Liver (tissue), 9 donors: ENCODE data around the gene KIRREL3. TPM values are rescaled to one million over a fixed set of nuclear protein-coding genes. Genes with fewer than 3 reads are reported as not detected.

ENCODE experiments used
- DNase-seq: peaks from one replicate; pipeline ENCODE4 v3.0.0-alpha.2; 2017; ENCODE audit warnings: low spot score
- H3K27ac ChIP-seq, 2 donors: one replicate each; pipeline ENCODE4 v1.7.0; 2013; ENCODE audit warnings: inconsistent platforms in 2 of 2, low read length in 2 of 2, control low read depth in 1 of 2, low read depth in 1 of 2, mild to moderate bottlenecking in 1 of 2
- H3K27me3 ChIP-seq, 4 donors: one replicate each; pipeline versions ENCODE4 v1.6.1 to v1.7.0; 2013; ENCODE audit warnings: low read length in 3 of 4, inconsistent platforms in 1 of 4, mild to moderate bottlenecking in 1 of 4, moderate library complexity in 1 of 4; ENCODE audit not compliant: control insufficient read depth in 4 of 4, insufficient read depth in 4 of 4
- H3K36me3 ChIP-seq, 4 donors: one replicate each; pipeline versions ENCODE4 v1.6.1 to v1.7.0; 2013; ENCODE audit warnings: low read length in 3 of 4, mild to moderate bottlenecking in 3 of 4, low read depth in 1 of 4, moderate library complexity in 1 of 4; ENCODE audit not compliant: control insufficient read depth in 4 of 4, insufficient read depth in 3 of 4
- H3K4me1 ChIP-seq, 4 donors: one replicate each; pipeline versions ENCODE4 v1.6.1 to v1.7.0; 2013; ENCODE audit warnings: low read length in 3 of 4, mild to moderate bottlenecking in 3 of 4, moderate library complexity in 1 of 4; ENCODE audit not compliant: control insufficient read depth in 4 of 4, insufficient read depth in 4 of 4
- H3K4me3 ChIP-seq, 3 donors: one replicate each; pipeline versions ENCODE4 v1.6.1 to v1.7.0; 2013; ENCODE audit warnings: low read length in 3 of 3, control low read depth in 1 of 3, low read depth in 1 of 3, mild to moderate bottlenecking in 1 of 3
- H3K9ac ChIP-seq, 2 donors: one replicate each; pipeline ENCODE4 v1.7.0; 2013; ENCODE audit warnings: low read length in 2 of 2, mild to moderate bottlenecking in 2 of 2, moderate library complexity in 2 of 2, control low read depth in 1 of 2, low read depth in 1 of 2
- H3K9me3 ChIP-seq, 4 donors: one replicate each; pipeline versions ENCODE4 v1.6.1 to v1.7.0; 2013; ENCODE audit warnings: low read length in 3 of 4; ENCODE audit not compliant: control insufficient read depth in 4 of 4
- EGR1 ChIP-seq, 2 donors: IDR thresholded peaks; 2 replicates each; pipeline ENCODE4 v1.6.1; 2016 to 2018; ENCODE audit warnings: antibody characterized with exemption in 2 of 2, low read depth in 2 of 2
- FOXA1 ChIP-seq: IDR thresholded peaks from 2 replicates; pipeline ENCODE4 v1.6.1; 2016; ENCODE audit warnings: antibody characterized with exemption
- FOXA2 ChIP-seq: IDR thresholded peaks from 2 replicates; pipeline ENCODE4 v1.6.1; 2016; ENCODE audit warnings: antibody characterized with exemption
- GABPA ChIP-seq, 2 donors: IDR thresholded peaks in 1 of 2; conservative IDR thresholded peaks in 1 of 2; 2 replicates each; pipeline ENCODE4 v1.6.1; 2016; ENCODE audit warnings: antibody characterized with exemption in 2 of 2, mild to moderate bottlenecking in 1 of 2, moderate library complexity in 1 of 2
- JUND ChIP-seq, 2 donors: IDR thresholded peaks; 2 replicates each; pipeline ENCODE4 v1.6.1; 2016; ENCODE audit warnings: antibody characterized with exemption in 2 of 2
- MAX ChIP-seq: IDR thresholded peaks from 2 replicates; pipeline ENCODE4 v1.6.1; 2016; ENCODE audit warnings: antibody characterized with exemption
- NR2F2 ChIP-seq: IDR thresholded peaks from 2 replicates; pipeline ENCODE4 v1.6.1; 2016; ENCODE audit warnings: antibody characterized with exemption
- RXRA ChIP-seq, 2 donors: IDR thresholded peaks; 2 replicates each; pipeline ENCODE4 v1.6.1; 2017 to 2018; ENCODE audit warnings: antibody characterized with exemption in 2 of 2, mild to moderate bottlenecking in 1 of 2
- SP1 ChIP-seq: IDR thresholded peaks from 2 replicates; pipeline ENCODE4 v1.6.1; 2018; ENCODE audit warnings: antibody characterized with exemption, mild to moderate bottlenecking
- TAF1 ChIP-seq: conservative IDR thresholded peaks from 2 replicates; pipeline ENCODE4 v1.6.1; 2016; ENCODE audit warnings: antibody characterized with exemption, mild to moderate bottlenecking
- YY1 ChIP-seq: IDR thresholded peaks from 2 replicates; pipeline ENCODE4 v1.6.1; 2016; ENCODE audit warnings: antibody characterized with exemption, mild to moderate bottlenecking
- WGBS: extraction: QIAGEN DNeasy Blood & Tissue Kit; methylation state at CpG from one replicate; pipeline ENCODE4 v1.1.7; 2013; 5-methylcytosine and 5-hydroxymethylcytosine counted together
- polyA plus RNA-seq, 2 donors: library from polyadenylated mRNA; stranded (reverse) in 1 of 2; unstranded in 1 of 2; fragments of 200-250 nt in 1 of 2; fragments of >200 nt in 1 of 2; fragmentation: Nextera tagmentation in 1 of 2; extraction: Ambion mirVana in 1 of 2; gene quantifications; one replicate each; pipeline versions ENCODE4 v1.2.1 to v1.2.3, GENCODE V29; 2013 to 2015
- total RNA-seq, 2 donors: library from RNA; depleted of rRNA; stranded (reverse); fragments of >200 nt; gene quantifications; one replicate each; pipeline ENCODE4 v1.2.3, GENCODE V29; 2014
- TF ChIP-seq, protein P1 (sequence below): IDR thresholded peaks from 2 replicates; pipeline ENCODE4 v1.6.1; 2016; ENCODE audit warnings: antibody characterized with exemption
- TF ChIP-seq, protein P2 (sequence below): fragments of 150-350 bp; IDR thresholded peaks from 2 replicates; pipeline ENCODE4 v1.5.1; 2017; ENCODE audit warnings: improper control_type of control experiment, low read depth, low read length; ENCODE audit not compliant: missing input control
- TF ChIP-seq, protein P3 (sequence below): IDR thresholded peaks from 2 replicates; pipeline ENCODE4 v1.6.1; 2016; ENCODE audit warnings: antibody characterized with exemption
- TF ChIP-seq, protein P4 (sequence below): IDR thresholded peaks from 2 replicates; pipeline ENCODE4 v1.6.1; 2016; ENCODE audit warnings: antibody characterized with exemption, mild to moderate bottlenecking
- donor health status: healthy.
- donor health status: healthy.
- donor health status: healthy.
- donor health status: healthy.
- donor health status: healthy.

KIRREL3 gene
- total and polyA plus RNA-seq, 4 donors: 0.03 to 0.29 (median 0.08) TPM; not detected in 1

- TF ChIP-seq, protein P1, sequence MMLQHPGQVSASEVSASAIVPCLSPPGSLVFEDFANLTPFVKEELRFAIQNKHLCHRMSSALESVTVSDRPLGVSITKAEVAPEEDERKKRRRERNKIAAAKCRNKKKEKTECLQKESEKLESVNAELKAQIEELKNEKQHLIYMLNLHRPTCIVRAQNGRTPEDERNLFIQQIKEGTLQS: no peak
- TF ChIP-seq RXRA (IDR thresholded peaks at IDR 0.05) (peak; percentile 98 to 99), GABPA (IDR thresholded peaks at IDR 0.05 in 1 of 2, conservative IDR thresholded peaks at IDR 0.05 in 1 of 2) (no peak)
Measured at GRCh38 chr11:126611438-126611837, 389.1 kb downstream of the KIRREL3 start (continued).

DNA sequence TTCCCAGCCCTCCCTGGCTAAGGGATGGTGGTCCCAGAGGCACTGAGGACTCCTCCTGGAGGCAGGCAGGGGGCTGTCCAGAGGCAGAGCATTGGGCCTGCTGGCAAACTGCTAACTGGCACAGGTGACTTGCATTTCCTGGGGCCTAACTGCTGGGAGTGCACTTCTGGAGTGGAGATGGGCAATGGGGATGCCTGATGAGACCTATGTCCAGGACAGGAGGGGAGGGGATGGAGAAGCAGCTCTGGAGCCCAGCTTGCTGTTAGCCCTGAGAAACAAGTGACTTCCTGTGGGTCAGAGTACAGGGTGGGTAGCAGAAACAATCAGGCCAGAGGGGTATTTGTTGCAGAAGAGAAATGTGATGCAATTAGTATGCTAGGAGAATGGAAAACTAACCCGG, 391.9 kb downstream of the KIRREL3 start:
- Histone ChIP-seq H3K4me1 (peaks cover 4 to 28% (median 14%) of the 10 kb centered on the region in 4 donors), H3K9me3 (no peaks in the 10 kb centered on the region), H3K36me3 (no peaks in the 10 kb centered on the region), H3K27me3 (no peaks in the 10 kb centered on the region), H3K9ac (no peak overlapping the region), H3K4me3 (no peak overlapping the region), H3K27ac (no peak overlapping the region)
- no peak for DNase-seq
- WGBS: 87% methylated on average over 1 of the region's 1 CpG
- TF ChIP-seq, protein P2, sequence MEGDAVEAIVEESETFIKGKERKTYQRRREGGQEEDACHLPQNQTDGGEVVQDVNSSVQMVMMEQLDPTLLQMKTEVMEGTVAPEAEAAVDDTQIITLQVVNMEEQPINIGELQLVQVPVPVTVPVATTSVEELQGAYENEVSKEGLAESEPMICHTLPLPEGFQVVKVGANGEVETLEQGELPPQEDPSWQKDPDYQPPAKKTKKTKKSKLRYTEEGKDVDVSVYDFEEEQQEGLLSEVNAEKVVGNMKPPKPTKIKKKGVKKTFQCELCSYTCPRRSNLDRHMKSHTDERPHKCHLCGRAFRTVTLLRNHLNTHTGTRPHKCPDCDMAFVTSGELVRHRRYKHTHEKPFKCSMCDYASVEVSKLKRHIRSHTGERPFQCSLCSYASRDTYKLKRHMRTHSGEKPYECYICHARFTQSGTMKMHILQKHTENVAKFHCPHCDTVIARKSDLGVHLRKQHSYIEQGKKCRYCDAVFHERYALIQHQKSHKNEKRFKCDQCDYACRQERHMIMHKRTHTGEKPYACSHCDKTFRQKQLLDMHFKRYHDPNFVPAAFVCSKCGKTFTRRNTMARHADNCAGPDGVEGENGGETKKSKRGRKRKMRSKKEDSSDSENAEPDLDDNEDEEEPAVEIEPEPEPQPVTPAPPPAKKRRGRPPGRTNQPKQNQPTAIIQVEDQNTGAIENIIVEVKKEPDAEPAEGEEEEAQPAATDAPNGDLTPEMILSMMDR: no peak
- TF ChIP-seq TAF1: no peak
- no peak for TF ChIP-seq FOXA1
- no peak for TF ChIP-seq NR2F2
- TF ChIP-seq RXRA (IDR thresholded peaks at IDR 0.05): no peak
- no peak for TF ChIP-seq GABPA (IDR thresholded peaks at IDR 0.05 in 1 of 2, conservative IDR thresholded peaks at IDR 0.05 in 1 of 2)
- TF ChIP-seq, protein P3, sequence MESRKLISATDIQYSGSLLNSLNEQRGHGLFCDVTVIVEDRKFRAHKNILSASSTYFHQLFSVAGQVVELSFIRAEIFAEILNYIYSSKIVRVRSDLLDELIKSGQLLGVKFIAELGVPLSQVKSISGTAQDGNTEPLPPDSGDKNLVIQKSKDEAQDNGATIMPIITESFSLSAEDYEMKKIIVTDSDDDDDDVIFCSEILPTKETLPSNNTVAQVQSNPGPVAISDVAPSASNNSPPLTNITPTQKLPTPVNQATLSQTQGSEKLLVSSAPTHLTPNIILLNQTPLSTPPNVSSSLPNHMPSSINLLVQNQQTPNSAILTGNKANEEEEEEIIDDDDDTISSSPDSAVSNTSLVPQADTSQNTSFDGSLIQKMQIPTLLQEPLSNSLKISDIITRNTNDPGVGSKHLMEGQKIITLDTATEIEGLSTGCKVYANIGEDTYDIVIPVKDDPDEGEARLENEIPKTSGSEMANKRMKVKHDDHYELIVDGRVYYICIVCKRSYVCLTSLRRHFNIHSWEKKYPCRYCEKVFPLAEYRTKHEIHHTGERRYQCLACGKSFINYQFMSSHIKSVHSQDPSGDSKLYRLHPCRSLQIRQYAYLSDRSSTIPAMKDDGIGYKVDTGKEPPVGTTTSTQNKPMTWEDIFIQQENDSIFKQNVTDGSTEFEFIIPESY: no peak

GRCh38 chr11:126607776-126608541, 392.6 kb downstream of the KIRREL3 start:
- no peak overlapping the region for H3K9ac ChIP-seq
- H3K4me3 ChIP-seq: no peak overlapping the region
- H3K9me3 ChIP-seq: no peaks in the 10 kb centered on the region
- H3K27me3 ChIP-seq: no peaks in the 10 kb centered on the region
- DNase-seq: no peak
- no peaks in the 10 kb centered on the region for H3K36me3 ChIP-seq
- H3K27ac ChIP-seq: no peak overlapping the region
- peaks cover 4 to 28% (median 14%) of the 10 kb centered on the region in 4 donors for H3K4me1 ChIP-seq
- 71% methylated on average over 19 of the region's 19 CpGs for WGBS
- TF ChIP-seq FOXA1 (no peak), RXRA (IDR thresholded peaks at IDR 0.05) (no peak), SP1 (no peak), FOXA2 (no peak), MAX (no peak), EGR1 (IDR thresholded peaks at IDR 0.05; ENCODE audit: low read depth in 2 of 2) (no peak), YY1 (no peak), JUND (IDR thresholded peaks at IDR 0.05) (no peak), NR2F2 (no peak), TAF1 (no peak)
- TF ChIP-seq, protein P3: no peak
- TF ChIP-seq, protein P1: no peak
- TF ChIP-seq, protein P4, sequence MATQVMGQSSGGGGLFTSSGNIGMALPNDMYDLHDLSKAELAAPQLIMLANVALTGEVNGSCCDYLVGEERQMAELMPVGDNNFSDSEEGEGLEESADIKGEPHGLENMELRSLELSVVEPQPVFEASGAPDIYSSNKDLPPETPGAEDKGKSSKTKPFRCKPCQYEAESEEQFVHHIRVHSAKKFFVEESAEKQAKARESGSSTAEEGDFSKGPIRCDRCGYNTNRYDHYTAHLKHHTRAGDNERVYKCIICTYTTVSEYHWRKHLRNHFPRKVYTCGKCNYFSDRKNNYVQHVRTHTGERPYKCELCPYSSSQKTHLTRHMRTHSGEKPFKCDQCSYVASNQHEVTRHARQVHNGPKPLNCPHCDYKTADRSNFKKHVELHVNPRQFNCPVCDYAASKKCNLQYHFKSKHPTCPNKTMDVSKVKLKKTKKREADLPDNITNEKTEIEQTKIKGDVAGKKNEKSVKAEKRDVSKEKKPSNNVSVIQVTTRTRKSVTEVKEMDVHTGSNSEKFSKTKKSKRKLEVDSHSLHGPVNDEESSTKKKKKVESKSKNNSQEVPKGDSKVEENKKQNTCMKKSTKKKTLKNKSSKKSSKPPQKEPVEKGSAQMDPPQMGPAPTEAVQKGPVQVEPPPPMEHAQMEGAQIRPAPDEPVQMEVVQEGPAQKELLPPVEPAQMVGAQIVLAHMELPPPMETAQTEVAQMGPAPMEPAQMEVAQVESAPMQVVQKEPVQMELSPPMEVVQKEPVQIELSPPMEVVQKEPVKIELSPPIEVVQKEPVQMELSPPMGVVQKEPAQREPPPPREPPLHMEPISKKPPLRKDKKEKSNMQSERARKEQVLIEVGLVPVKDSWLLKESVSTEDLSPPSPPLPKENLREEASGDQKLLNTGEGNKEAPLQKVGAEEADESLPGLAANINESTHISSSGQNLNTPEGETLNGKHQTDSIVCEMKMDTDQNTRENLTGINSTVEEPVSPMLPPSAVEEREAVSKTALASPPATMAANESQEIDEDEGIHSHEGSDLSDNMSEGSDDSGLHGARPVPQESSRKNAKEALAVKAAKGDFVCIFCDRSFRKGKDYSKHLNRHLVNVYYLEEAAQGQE: no peak
- TF ChIP-seq, protein P2: no peak
